ENCODE measurements around the gene CRB2.

CRB2 gene

DNA sequence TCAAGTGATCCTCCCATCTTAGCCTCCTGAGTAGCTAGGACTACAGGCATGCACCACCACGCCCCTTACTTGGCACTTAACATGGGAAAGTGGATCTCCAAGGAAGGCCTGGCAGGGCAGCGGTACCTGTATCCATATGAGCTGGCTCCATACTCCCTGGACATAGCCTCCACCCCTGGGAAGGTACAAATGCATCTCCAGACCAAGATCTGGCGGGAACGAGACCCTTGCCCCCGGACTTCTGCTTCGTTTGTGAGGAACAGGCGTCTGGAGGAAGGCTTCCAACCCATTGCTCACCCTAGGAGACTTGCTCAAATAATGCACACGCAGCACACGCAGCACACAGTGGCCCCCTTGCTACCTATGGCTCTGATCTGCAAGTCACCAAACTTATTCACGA lies 55.2 kb downstream of the CRB2 start:
- TF ChIP-seq, protein P1, sequence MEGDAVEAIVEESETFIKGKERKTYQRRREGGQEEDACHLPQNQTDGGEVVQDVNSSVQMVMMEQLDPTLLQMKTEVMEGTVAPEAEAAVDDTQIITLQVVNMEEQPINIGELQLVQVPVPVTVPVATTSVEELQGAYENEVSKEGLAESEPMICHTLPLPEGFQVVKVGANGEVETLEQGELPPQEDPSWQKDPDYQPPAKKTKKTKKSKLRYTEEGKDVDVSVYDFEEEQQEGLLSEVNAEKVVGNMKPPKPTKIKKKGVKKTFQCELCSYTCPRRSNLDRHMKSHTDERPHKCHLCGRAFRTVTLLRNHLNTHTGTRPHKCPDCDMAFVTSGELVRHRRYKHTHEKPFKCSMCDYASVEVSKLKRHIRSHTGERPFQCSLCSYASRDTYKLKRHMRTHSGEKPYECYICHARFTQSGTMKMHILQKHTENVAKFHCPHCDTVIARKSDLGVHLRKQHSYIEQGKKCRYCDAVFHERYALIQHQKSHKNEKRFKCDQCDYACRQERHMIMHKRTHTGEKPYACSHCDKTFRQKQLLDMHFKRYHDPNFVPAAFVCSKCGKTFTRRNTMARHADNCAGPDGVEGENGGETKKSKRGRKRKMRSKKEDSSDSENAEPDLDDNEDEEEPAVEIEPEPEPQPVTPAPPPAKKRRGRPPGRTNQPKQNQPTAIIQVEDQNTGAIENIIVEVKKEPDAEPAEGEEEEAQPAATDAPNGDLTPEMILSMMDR (conservative IDR thresholded peaks at IDR 0.05; ENCODE audit: control insufficient read depth, insufficient read depth, low read depth, low read length): no peak
- no peak overlapping the region for H3K4me3 ChIP-seq (ENCODE audit: control insufficient read depth, low read depth, low read length)
- no peak for DNase-seq (ENCODE audit: low read depth)

GRCh38 chr9:123411636-123412035 lies 55.6 kb downstream of the CRB2 start:
- TF ChIP-seq, protein P1 (conservative IDR thresholded peaks at IDR 0.05; ENCODE audit: control insufficient read depth, insufficient read depth, low read depth, low read length): no peak
- DNase-seq (ENCODE audit: low read depth): no peak
- H3K4me3 ChIP-seq (ENCODE audit: control insufficient read depth, low read depth, low read length): no peak overlapping the region

DNA sequence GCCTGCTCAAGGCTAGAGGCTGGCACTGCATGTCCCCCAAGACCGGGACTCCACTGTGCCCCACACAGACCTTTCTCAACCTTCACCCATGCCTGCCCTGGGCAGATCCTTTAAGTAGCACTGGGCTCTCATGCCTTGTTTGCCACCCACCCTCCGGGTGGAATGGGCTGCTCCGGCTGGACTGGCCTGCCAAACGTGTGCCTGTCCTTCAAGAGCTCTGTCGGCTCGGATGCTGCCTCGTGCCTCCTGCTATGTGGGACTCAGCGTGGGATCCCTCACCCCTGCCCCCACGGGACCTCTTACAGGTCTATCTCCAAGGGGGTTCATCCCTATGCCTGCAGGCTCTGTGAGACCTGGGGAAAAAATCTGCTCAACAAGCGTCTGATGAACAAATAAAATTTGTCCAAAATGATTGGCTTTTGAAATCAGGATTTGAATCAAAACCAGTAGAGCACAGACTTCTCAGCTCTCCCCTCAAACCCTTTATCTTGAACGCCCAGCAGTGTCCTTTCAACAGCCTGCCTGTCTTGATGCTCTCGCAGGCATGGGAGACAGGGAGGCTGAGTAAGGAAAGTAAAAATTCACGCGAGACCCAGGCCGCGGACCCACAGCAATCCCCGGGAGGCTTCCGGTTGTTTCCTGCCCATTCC lies 56.3 kb downstream of the CRB2 start:
- no peak overlapping the region for H3K4me3 ChIP-seq (ENCODE audit: control insufficient read depth, low read depth, low read length)
- TF ChIP-seq, protein P1 (conservative IDR thresholded peaks at IDR 0.05; ENCODE audit: control insufficient read depth, insufficient read depth, low read depth, low read length): no peak
- no peak for DNase-seq (ENCODE audit: low read depth)

- DNase-seq (ENCODE audit: low read depth): no peak
- no peak overlapping the region for H3K4me3 ChIP-seq (ENCODE audit: control insufficient read depth, low read depth, low read length)
- TF ChIP-seq, protein P1 (conservative IDR thresholded peaks at IDR 0.05; ENCODE audit: control insufficient read depth, insufficient read depth, low read depth, low read length): no peak
Observed at GRCh38 chr9:123414204-123414603, 58.2 kb downstream of the CRB2 start.

GRCh38 chr9:123414936-123415930 lies 59.2 kb downstream of the CRB2 start:
- H3K4me3 ChIP-seq (ENCODE audit: control insufficient read depth, low read depth, low read length): no peak overlapping the region
- TF ChIP-seq, protein P1 (conservative IDR thresholded peaks at IDR 0.05; ENCODE audit: control insufficient read depth, insufficient read depth, low read depth, low read length): no peak
- DNase-seq (ENCODE audit: low read depth): peak; percentile 62

DNA sequence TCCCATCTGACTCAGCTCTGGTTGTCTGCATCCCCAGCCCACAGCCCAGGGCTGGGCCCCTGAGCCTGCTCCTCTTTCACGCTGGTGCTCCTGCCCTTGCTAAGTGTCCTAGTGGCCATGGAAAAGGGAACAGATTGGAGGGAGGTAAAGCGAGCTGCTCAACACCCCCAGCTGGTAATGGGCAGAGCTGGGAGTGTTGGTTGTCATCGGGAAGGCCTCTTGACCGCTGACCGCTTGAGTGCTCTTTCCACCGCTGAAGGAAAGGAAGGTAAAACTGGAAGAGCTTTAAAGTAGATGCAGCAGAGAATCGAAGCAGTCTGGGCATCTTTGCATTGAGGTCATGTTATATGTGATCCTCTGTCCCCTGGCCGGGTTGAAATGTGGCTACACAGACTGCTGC lies 60.2 kb downstream of the CRB2 start:
- DNase-seq (ENCODE audit: low read depth): no peak
- TF ChIP-seq, protein P1 (conservative IDR thresholded peaks at IDR 0.05; ENCODE audit: control insufficient read depth, insufficient read depth, low read depth, low read length): no peak
- no peak overlapping the region for H3K4me3 ChIP-seq (ENCODE audit: control insufficient read depth, low read depth, low read length)

Data from fibroblast of mammary gland (primary cell).